Coronary artery (tissue), 2 donors: Measurements from ENCODE around the gene FAM221A.

Experiments used
- DNase-seq: peaks from one replicate; pipeline ENCODE4 v3.0.0-alpha.2; 2017; ENCODE audit warnings: low spot score
- H3K27ac ChIP-seq, 2 donors: fragments of 200-600 bp; sonication (generic); one replicate each; pipeline ENCODE4 v1.5.1; 2016 to 2019
- H3K4me3 ChIP-seq: fragments of 200-600 bp; sonication (generic); 2 replicates; pipeline ENCODE4 v1.5.1; 2016; ENCODE audit warnings: mild to moderate bottlenecking, moderate library complexity
- TF ChIP-seq, protein P1 (sequence below): fragments of 200-600 bp; sonication (generic); IDR thresholded peaks from one replicate; pipeline ENCODE4 v1.5.1; 2019; ENCODE audit warnings: antibody characterized with exemption

FAM221A gene

DNA sequence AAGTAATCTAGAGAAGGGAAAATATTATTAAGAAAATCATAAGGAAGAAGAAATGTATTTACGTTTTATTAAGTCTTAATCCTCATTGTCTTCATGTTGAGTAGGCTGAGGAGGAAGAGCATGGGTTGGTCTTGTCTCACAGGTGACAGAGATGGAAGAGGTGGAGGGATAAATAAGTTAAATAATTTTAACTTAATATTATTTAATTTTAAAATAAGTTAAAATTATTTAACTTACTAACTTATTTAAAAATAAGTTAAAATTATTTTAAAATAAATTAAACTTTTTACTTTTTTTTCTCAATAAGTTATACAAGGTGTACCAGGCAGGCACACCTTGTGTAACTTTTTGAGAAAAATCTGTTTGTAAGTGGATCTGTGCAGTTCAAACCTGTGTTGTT is 66.6 kb downstream of the FAM221A start:
- DNase-seq: no peak
- no peak overlapping the region for H3K27ac ChIP-seq
- H3K4me3 ChIP-seq: no peak overlapping the region
- TF ChIP-seq, protein P1, sequence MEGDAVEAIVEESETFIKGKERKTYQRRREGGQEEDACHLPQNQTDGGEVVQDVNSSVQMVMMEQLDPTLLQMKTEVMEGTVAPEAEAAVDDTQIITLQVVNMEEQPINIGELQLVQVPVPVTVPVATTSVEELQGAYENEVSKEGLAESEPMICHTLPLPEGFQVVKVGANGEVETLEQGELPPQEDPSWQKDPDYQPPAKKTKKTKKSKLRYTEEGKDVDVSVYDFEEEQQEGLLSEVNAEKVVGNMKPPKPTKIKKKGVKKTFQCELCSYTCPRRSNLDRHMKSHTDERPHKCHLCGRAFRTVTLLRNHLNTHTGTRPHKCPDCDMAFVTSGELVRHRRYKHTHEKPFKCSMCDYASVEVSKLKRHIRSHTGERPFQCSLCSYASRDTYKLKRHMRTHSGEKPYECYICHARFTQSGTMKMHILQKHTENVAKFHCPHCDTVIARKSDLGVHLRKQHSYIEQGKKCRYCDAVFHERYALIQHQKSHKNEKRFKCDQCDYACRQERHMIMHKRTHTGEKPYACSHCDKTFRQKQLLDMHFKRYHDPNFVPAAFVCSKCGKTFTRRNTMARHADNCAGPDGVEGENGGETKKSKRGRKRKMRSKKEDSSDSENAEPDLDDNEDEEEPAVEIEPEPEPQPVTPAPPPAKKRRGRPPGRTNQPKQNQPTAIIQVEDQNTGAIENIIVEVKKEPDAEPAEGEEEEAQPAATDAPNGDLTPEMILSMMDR: no peak

DNA sequence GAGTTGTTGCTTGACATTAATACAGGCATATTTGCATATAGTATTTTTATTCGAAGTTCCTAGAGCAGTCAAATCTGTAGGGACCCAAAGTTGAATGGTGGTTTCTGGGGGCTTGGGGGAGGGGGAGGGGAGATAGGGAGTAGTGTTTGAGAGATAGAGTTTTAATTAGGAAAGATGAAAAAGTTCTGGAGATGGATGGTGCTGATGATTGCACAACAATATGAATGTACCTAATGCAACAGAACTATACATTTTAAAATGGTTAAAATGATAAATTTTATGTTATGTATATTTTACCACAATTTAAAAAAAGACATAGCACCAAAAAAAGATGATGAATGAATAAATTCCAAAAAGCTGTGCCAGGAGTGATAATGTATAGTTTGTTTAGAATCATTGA is 71.9 kb downstream of the FAM221A start:
- no peak for DNase-seq
- TF ChIP-seq, protein P1: no peak

More for the DNA sequence above, 71.9 kb downstream of the FAM221A start:
- no peak overlapping the region for H3K4me3 ChIP-seq
- H3K27ac ChIP-seq: no peak overlapping the region
